ENCODE measurements around the gene GAN. TPM values are rescaled to one million over a fixed set of nuclear protein-coding genes. Genes with fewer than 3 reads are reported as not detected.

Gene GAN
- total RNA-seq, 1 donor from 2014 or later: 20.9 TPM

GRCh38 chr16:81413245-81413990 lies 98.7 kb downstream of the GAN start:
- Histone ChIP-seq H3K27ac (ENCODE audit: low read depth, low read length) (no peak overlapping the region), H3K4me2 (ENCODE audit: low read length) (no peak overlapping the region), H4K20me1 (ENCODE audit: insufficient read depth, low read length) (no peaks in the 10 kb centered on the region), H3K9ac (ENCODE audit: low read length) (no peak overlapping the region), H3K4me1 (ENCODE audit: insufficient read depth, low read length) (peaks cover 5% of the 10 kb centered on the region), H2AFZ (ENCODE audit: low read depth, low read length) (no peak overlapping the region), H3K4me3 (ENCODE audit: insufficient read depth, low read depth, low read length) (no peak overlapping the region), H3K79me2 (ENCODE audit: insufficient read depth, low read length) (no peaks in the 10 kb centered on the region), H3K9me3 (ENCODE audit: insufficient read depth, low read depth, low read length) (no peaks in the 10 kb centered on the region), H3K27me3 (ENCODE audit: insufficient read depth, low read length) (no peaks in the 10 kb centered on the region), H3K36me3 (ENCODE audit: insufficient read depth, low read length) (no peaks in the 10 kb centered on the region)
- Mint-ChIP-seq H3K27me3 (ENCODE audit: low read depth, unreplicated experiment) (peaks cover 7% of the 10 kb centered on the region), H3K4me3 (ENCODE audit: unreplicated experiment) (no peak overlapping the region), H3K36me3 (ENCODE audit: low read depth, unreplicated experiment) (no peaks in the 10 kb centered on the region), H3K9me3 (ENCODE audit: unreplicated experiment) (no peaks in the 10 kb centered on the region), H3K27ac (ENCODE audit: unreplicated experiment) (no peak overlapping the region), H3K4me1 (ENCODE audit: low read depth, unreplicated experiment) (peaks cover 3% of the 10 kb centered on the region)
- DNase-seq (ENCODE audit: low read depth) (no peak), FAIRE-seq (no peak)
- no peak for TF ChIP-seq EZH2 (IDR thresholded peaks at IDR 0.05; ENCODE audit: insufficient read depth, low read length)
- TF ChIP-seq, protein P1, sequence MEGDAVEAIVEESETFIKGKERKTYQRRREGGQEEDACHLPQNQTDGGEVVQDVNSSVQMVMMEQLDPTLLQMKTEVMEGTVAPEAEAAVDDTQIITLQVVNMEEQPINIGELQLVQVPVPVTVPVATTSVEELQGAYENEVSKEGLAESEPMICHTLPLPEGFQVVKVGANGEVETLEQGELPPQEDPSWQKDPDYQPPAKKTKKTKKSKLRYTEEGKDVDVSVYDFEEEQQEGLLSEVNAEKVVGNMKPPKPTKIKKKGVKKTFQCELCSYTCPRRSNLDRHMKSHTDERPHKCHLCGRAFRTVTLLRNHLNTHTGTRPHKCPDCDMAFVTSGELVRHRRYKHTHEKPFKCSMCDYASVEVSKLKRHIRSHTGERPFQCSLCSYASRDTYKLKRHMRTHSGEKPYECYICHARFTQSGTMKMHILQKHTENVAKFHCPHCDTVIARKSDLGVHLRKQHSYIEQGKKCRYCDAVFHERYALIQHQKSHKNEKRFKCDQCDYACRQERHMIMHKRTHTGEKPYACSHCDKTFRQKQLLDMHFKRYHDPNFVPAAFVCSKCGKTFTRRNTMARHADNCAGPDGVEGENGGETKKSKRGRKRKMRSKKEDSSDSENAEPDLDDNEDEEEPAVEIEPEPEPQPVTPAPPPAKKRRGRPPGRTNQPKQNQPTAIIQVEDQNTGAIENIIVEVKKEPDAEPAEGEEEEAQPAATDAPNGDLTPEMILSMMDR (IDR thresholded peaks at IDR 0.05; ENCODE audit: insufficient read depth, low read depth, low read length): no peak

GRCh38 chr16:81415751-81416150 lies 101.0 kb downstream of the GAN start:
- Histone ChIP-seq H3K9me3 (ENCODE audit: insufficient read depth, low read depth, low read length) (no peaks in the 10 kb centered on the region), H3K4me1 (ENCODE audit: insufficient read depth, low read length) (peaks cover 4% of the 10 kb centered on the region), H3K27ac (ENCODE audit: low read depth, low read length) (no peak overlapping the region), H4K20me1 (ENCODE audit: insufficient read depth, low read length) (no peaks in the 10 kb centered on the region), H3K79me2 (ENCODE audit: insufficient read depth, low read length) (no peaks in the 10 kb centered on the region), H3K36me3 (ENCODE audit: insufficient read depth, low read length) (no peaks in the 10 kb centered on the region), H3K27me3 (ENCODE audit: insufficient read depth, low read length) (no peaks in the 10 kb centered on the region), H3K9ac (ENCODE audit: low read length) (no peak overlapping the region), H2AFZ (ENCODE audit: low read depth, low read length) (peak overlapping the region; percentile 34), H3K4me3 (ENCODE audit: insufficient read depth, low read depth, low read length) (no peak overlapping the region), H3K4me2 (ENCODE audit: low read length) (no peak overlapping the region)
- Mint-ChIP-seq H3K4me1 (ENCODE audit: low read depth, unreplicated experiment) (peaks cover 3% of the 10 kb centered on the region), H3K36me3 (ENCODE audit: low read depth, unreplicated experiment) (peaks cover 2% of the 10 kb centered on the region), H3K4me3 (ENCODE audit: unreplicated experiment) (no peak overlapping the region), H3K27me3 (ENCODE audit: low read depth, unreplicated experiment) (peaks cover 10% of the 10 kb centered on the region), H3K9me3 (ENCODE audit: unreplicated experiment) (no peaks in the 10 kb centered on the region), H3K27ac (ENCODE audit: unreplicated experiment) (no peak overlapping the region)
- FAIRE-seq: no peak
- no peak for TF ChIP-seq EZH2 (IDR thresholded peaks at IDR 0.05; ENCODE audit: insufficient read depth, low read length)
- TF ChIP-seq, protein P1 (IDR thresholded peaks at IDR 0.05; ENCODE audit: insufficient read depth, low read depth, low read length): no peak
- DNase-seq (ENCODE audit: low read depth): no peak

- Histone ChIP-seq H3K36me3 (ENCODE audit: insufficient read depth, low read length) (no peaks in the 10 kb centered on the region), H3K4me2 (ENCODE audit: low read length) (no peak overlapping the region), H3K4me1 (ENCODE audit: insufficient read depth, low read length) (peaks cover 2% of the 10 kb centered on the region), H3K4me3 (ENCODE audit: insufficient read depth, low read depth, low read length) (no peak overlapping the region), H3K27ac (ENCODE audit: low read depth, low read length) (no peak overlapping the region), H3K79me2 (ENCODE audit: insufficient read depth, low read length) (no peaks in the 10 kb centered on the region), H2AFZ (ENCODE audit: low read depth, low read length) (no peak overlapping the region), H3K27me3 (ENCODE audit: insufficient read depth, low read length) (no peaks in the 10 kb centered on the region), H3K9me3 (ENCODE audit: insufficient read depth, low read depth, low read length) (no peaks in the 10 kb centered on the region), H3K9ac (ENCODE audit: low read length) (no peak overlapping the region), H4K20me1 (ENCODE audit: insufficient read depth, low read length) (no peaks in the 10 kb centered on the region)
- DNase-seq (ENCODE audit: low read depth) (no peak), FAIRE-seq (no peak)
- Mint-ChIP-seq H3K36me3 (ENCODE audit: low read depth, unreplicated experiment) (peaks cover 2% of the 10 kb centered on the region), H3K27me3 (ENCODE audit: low read depth, unreplicated experiment) (peaks cover 10% of the 10 kb centered on the region), H3K27ac (ENCODE audit: unreplicated experiment) (no peak overlapping the region), H3K9me3 (ENCODE audit: unreplicated experiment) (peaks cover under 1% of the 10 kb centered on the region), H3K4me3 (ENCODE audit: unreplicated experiment) (no peak overlapping the region), H3K4me1 (ENCODE audit: low read depth, unreplicated experiment) (peaks cover 3% of the 10 kb centered on the region)
- TF ChIP-seq EZH2 (IDR thresholded peaks at IDR 0.05; ENCODE audit: insufficient read depth, low read length): no peak
- TF ChIP-seq, protein P1 (IDR thresholded peaks at IDR 0.05; ENCODE audit: insufficient read depth, low read depth, low read length): no peak
Measured at GRCh38 chr16:81416749-81417148, 102.0 kb downstream of the GAN start.

All from astrocyte (in vitro differentiated cells and primary cell).